ENCODE measurements around the gene SCGB2B2.
"Not testable (repeated sequence)": the region's sequence is repeated elsewhere in the genome, so short reads cannot be mapped to it uniquely, and the experiment has no call there.

SCGB2B2 gene

DNA sequence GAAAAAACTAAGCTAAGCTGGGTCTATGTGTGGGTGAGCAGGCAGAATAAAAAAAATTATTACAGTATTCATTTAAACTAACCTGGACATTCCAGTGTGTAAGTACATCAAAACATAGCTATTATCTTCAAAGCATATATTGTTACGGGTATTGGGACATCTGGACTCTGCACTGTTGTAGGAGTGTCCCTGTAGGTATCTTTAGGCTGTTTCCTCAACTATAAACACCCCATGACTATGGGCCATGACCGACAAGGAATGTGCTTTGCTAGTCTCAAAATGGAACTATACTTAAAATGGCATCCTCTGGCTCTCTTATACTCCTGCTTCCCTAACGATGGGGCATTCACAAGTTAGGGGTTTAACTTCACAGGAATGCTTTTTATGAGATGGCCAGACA, 3.4 kb downstream of the SCGB2B2 start:
- no peak overlapping the region for H3K27ac ChIP-seq (ENCODE audit: low read depth, low read length)

GRCh38 chr19:34671972-34672371, 5.0 kb downstream of the SCGB2B2 start:
- Histone ChIP-seq H3K18ac (ENCODE audit: low read length) (no peak overlapping the region), H2AK5ac (ENCODE audit: low read length) (no peak overlapping the region), H3K9me3 (ENCODE audit: insufficient read depth, low read depth, low read length) (peaks cover 14% of the 10 kb centered on the region), H3K27me3 (ENCODE audit: insufficient read depth, low read length) (peaks cover 2% of the 10 kb centered on the region), H2BK120ac (ENCODE audit: insufficient read depth, low read length, poor library complexity) (no peak overlapping the region), H3K4ac (ENCODE audit: low read depth, low read length) (no peak overlapping the region), H3K4me1 (ENCODE audit: control insufficient read depth in 1 of 2, insufficient read depth in 2 of 2, low read length in 2 of 2) (no peaks in the 10 kb centered on the region), H3K9ac (ENCODE audit: low read length) (no peak overlapping the region), H2AFZ (ENCODE audit: insufficient read depth, low read length, poor library complexity) (no peak overlapping the region), H2BK12ac (ENCODE audit: low read length) (no peak overlapping the region), H3K36me3 (ENCODE audit: control insufficient read depth in 1 of 2, insufficient read depth in 2 of 2, low read length in 2 of 2) (no peaks in the 10 kb centered on the region), H4K91ac (ENCODE audit: low read depth, low read length) (no peak overlapping the region), H4K8ac (ENCODE audit: low read depth, low read length) (no peak overlapping the region), H4K12ac (ENCODE audit: low read depth, low read length) (no peak overlapping the region), H3K4me2 (ENCODE audit: low read length) (no peak overlapping the region), H3K14ac (ENCODE audit: low read length) (no peak overlapping the region), H3K4me3 (ENCODE audit: low read depth, low read length) (no peak overlapping the region), H2BK5ac (ENCODE audit: low read depth, low read length, poor library complexity) (no peak overlapping the region), H3K79me1 (ENCODE audit: low read length) (no peaks in the 10 kb centered on the region), H3K23ac (ENCODE audit: low read length) (no peak overlapping the region), H3K27ac (ENCODE audit: low read depth, low read length) (no peak overlapping the region), H3K79me2 (ENCODE audit: control insufficient read depth, insufficient read depth, low read length, poor library complexity) (no peaks in the 10 kb centered on the region)
- WGBS (ENCODE audit: extremely low coverage, insufficient coverage, insufficient read length), result no CpG with 5 or more reads among the region's 3 CpGs
- no peak for DNase-seq

More for the DNA sequence above, 3.4 kb downstream of the SCGB2B2 start:
- no peak overlapping the region for H2BK120ac ChIP-seq (ENCODE audit: insufficient read depth, low read length, poor library complexity)
- no peaks in the 10 kb centered on the region for H3K36me3 ChIP-seq (ENCODE audit: control insufficient read depth in 1 of 2, insufficient read depth in 2 of 2, low read length in 2 of 2)
- H2BK12ac ChIP-seq (ENCODE audit: low read length), result no peak overlapping the region
- no peak overlapping the region for H3K14ac ChIP-seq (ENCODE audit: low read length)
- H2BK5ac ChIP-seq (ENCODE audit: low read depth, low read length, poor library complexity), result no peak overlapping the region
- no CpG with 5 or more reads among the region's 3 CpGs for WGBS (ENCODE audit: extremely low coverage, insufficient coverage, insufficient read length)
- H3K9me3 ChIP-seq (ENCODE audit: insufficient read depth, low read depth, low read length), result peaks cover 11% of the 10 kb centered on the region
- no peak overlapping the region for H4K91ac ChIP-seq (ENCODE audit: low read depth, low read length)
- peaks cover 8% of the 10 kb centered on the region for H3K79me2 ChIP-seq (ENCODE audit: control insufficient read depth, insufficient read depth, low read length, poor library complexity)
- no peak overlapping the region for H3K4me2 ChIP-seq (ENCODE audit: low read length)
- H2AK5ac ChIP-seq (ENCODE audit: low read length), result no peak overlapping the region
- no peak overlapping the region for H4K12ac ChIP-seq (ENCODE audit: low read depth, low read length)
- H3K23ac ChIP-seq (ENCODE audit: low read length), result no peak overlapping the region
- H2AFZ ChIP-seq (ENCODE audit: insufficient read depth, low read length, poor library complexity), result no peak overlapping the region
- peaks cover 2 to 6% of the 10 kb centered on the region in 2 experiments for H3K4me1 ChIP-seq (ENCODE audit: control insufficient read depth in 1 of 2, insufficient read depth in 2 of 2, low read length in 2 of 2)
- H3K79me1 ChIP-seq (ENCODE audit: low read length), result peaks cover 9% of the 10 kb centered on the region
- DNase-seq, result no peak
- peaks cover 2% of the 10 kb centered on the region for H3K27me3 ChIP-seq (ENCODE audit: insufficient read depth, low read length)
- H3K4me3 ChIP-seq (ENCODE audit: low read depth, low read length), result no peak overlapping the region
- no peak overlapping the region for H3K18ac ChIP-seq (ENCODE audit: low read length)
- H4K8ac ChIP-seq (ENCODE audit: low read depth, low read length), result no peak overlapping the region
- H3K9ac ChIP-seq (ENCODE audit: low read length), result no peak overlapping the region
- no peak overlapping the region for H3K4ac ChIP-seq (ENCODE audit: low read depth, low read length)

DNA sequence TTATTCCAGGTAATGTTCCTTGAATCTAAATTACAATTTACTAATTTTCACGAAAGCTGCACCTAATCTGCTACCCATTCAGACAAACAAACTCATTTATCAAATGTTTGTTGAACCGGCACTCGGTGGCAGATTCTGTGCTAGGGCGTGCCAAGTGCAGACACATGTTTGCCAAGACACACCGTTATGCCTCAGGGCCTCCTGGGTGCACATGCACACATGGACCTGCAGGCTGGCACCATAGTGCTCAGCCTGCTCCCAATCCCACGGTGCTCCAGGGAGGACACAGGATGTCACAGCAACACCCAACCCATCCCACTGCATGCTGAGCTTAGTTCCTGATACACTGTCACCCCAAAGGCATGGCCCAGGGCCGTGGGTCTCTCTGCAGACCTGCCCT, 7.7 kb downstream of the SCGB2B2 start:
- no peak overlapping the region for H3K18ac ChIP-seq (ENCODE audit: low read length)
- H3K4me1 ChIP-seq (ENCODE audit: control insufficient read depth in 1 of 2, insufficient read depth in 2 of 2, low read length in 2 of 2), result no peaks in the 10 kb centered on the region
- no peak overlapping the region for H2AK5ac ChIP-seq (ENCODE audit: low read length)
- no peaks in the 10 kb centered on the region for H3K27me3 ChIP-seq (ENCODE audit: insufficient read depth, low read length)
- H2AFZ ChIP-seq (ENCODE audit: insufficient read depth, low read length, poor library complexity), result no peak overlapping the region
- H2BK120ac ChIP-seq (ENCODE audit: insufficient read depth, low read length, poor library complexity), result no peak overlapping the region
- no peak overlapping the region for H4K91ac ChIP-seq (ENCODE audit: low read depth, low read length)
- H2BK12ac ChIP-seq (ENCODE audit: low read length), result no peak overlapping the region
- H3K4ac ChIP-seq (ENCODE audit: low read depth, low read length), result no peak overlapping the region
- DNase-seq, result no peak
- no peaks in the 10 kb centered on the region for H3K79me2 ChIP-seq (ENCODE audit: control insufficient read depth, insufficient read depth, low read length, poor library complexity)
- no peaks in the 10 kb centered on the region for H3K79me1 ChIP-seq (ENCODE audit: low read length)
- no peak overlapping the region for H3K4me2 ChIP-seq (ENCODE audit: low read length)
- peak overlapping the region; percentile 52 for H3K4me3 ChIP-seq (ENCODE audit: low read depth, low read length)
- H4K12ac ChIP-seq (ENCODE audit: low read depth, low read length), result no peak overlapping the region
- no peak overlapping the region for H3K23ac ChIP-seq (ENCODE audit: low read length)
- H2BK5ac ChIP-seq (ENCODE audit: low read depth, low read length, poor library complexity), result no peak overlapping the region
- no peak overlapping the region for H3K9ac ChIP-seq (ENCODE audit: low read length)
- peaks cover 28% of the 10 kb centered on the region for H3K9me3 ChIP-seq (ENCODE audit: insufficient read depth, low read depth, low read length)
- H4K8ac ChIP-seq (ENCODE audit: low read depth, low read length), result no peak overlapping the region
- no peak overlapping the region for H3K14ac ChIP-seq (ENCODE audit: low read length)
- WGBS (ENCODE audit: extremely low coverage, insufficient coverage, insufficient read length), result no CpG with 5 or more reads among the region's 7 CpGs
- H3K27ac ChIP-seq (ENCODE audit: low read depth, low read length), result no peak overlapping the region
- H3K36me3 ChIP-seq (ENCODE audit: control insufficient read depth in 1 of 2, insufficient read depth in 2 of 2, low read length in 2 of 2), result no peaks in the 10 kb centered on the region

GRCh38 chr19:34668690-34669089, 8.3 kb downstream of the SCGB2B2 start:
- H2AFZ ChIP-seq (ENCODE audit: insufficient read depth, low read length, poor library complexity); H2BK12ac ChIP-seq (ENCODE audit: low read length); H4K12ac ChIP-seq (ENCODE audit: low read depth, low read length); DNase-seq; H3K4me1 ChIP-seq (ENCODE audit: control insufficient read depth in 1 of 2, insufficient read depth in 2 of 2, low read length in 2 of 2); H2AK5ac ChIP-seq (ENCODE audit: low read length); H3K18ac ChIP-seq (ENCODE audit: low read length); H3K14ac ChIP-seq (ENCODE audit: low read length); H3K4ac ChIP-seq (ENCODE audit: low read depth, low read length); H3K36me3 ChIP-seq (ENCODE audit: control insufficient read depth in 1 of 2, insufficient read depth in 2 of 2, low read length in 2 of 2); H2BK120ac ChIP-seq (ENCODE audit: insufficient read depth, low read length, poor library complexity); H3K4me3 ChIP-seq (ENCODE audit: low read depth, low read length); H2BK5ac ChIP-seq (ENCODE audit: low read depth, low read length, poor library complexity); H3K79me2 ChIP-seq (ENCODE audit: control insufficient read depth, insufficient read depth, low read length, poor library complexity); H4K8ac ChIP-seq (ENCODE audit: low read depth, low read length); H3K9ac ChIP-seq (ENCODE audit: low read length); H3K4me2 ChIP-seq (ENCODE audit: low read length); H4K91ac ChIP-seq (ENCODE audit: low read depth, low read length); H3K27ac ChIP-seq (ENCODE audit: low read depth, low read length); H3K27me3 ChIP-seq (ENCODE audit: insufficient read depth, low read length); H3K79me1 ChIP-seq (ENCODE audit: low read length); H3K23ac ChIP-seq (ENCODE audit: low read length): not testable (repeated sequence)
- H3K9me3 ChIP-seq (ENCODE audit: insufficient read depth, low read depth, low read length), result peaks cover 29% of the 10 kb centered on the region
- WGBS (ENCODE audit: extremely low coverage, insufficient coverage, insufficient read length), result no CpG with 5 or more reads among the region's 5 CpGs
